ENCODE data around the gene PIEZO2. TPM values are rescaled to one million over a fixed set of nuclear protein-coding genes. Genes with fewer than 3 reads are reported as not detected.
"Not testable (repeated sequence)": the region's sequence is repeated elsewhere in the genome, so short reads cannot be mapped to it uniquely, and the experiment has no call there.

PIEZO2 gene
- 1 to 10 TPM in 1 of 4 donors, under 1 TPM in 3; 0.18 to 3.0 (median 0.21) TPM for total RNA-seq

DNA sequence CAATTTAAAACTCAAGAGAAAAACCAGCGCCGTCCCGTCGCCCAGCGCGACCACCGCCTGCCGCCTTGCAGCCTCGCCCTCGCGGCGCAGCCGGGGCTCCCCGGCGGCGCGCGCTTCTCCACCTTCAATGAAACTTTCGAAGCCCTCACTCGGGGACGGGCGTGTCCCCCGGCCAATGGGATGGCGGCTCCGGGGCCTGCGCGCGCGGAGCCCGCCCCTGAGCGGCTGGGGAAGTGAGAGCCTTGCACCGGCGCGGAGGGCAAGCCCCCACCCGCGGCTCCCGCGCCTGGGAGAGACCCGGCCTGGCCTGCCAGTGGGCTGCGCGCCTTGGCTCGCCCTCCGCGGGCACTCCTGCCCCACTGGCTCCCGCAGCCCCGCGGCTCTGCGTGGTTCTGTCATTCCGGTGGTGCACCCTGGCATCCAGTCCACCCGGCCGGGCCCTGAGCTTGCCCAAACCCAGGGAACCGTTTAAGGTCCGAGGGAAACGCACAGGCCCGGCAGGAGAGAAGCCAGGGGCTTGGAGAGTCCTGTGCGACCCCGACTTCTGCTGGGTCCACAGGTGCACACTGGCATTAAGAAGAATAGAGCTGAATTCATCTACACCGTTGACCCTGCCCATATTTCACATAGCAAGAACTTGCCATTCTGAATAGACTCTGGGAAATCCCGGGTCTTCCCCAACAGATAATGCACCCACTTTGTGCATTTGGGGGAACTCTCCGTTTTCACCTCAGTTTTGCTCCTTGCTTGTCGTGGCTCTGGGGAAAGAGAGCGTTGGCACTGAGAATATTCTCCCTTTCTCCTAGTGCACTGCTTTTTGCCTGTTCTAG is at the start of gene PIEZO2:
TSS of gene PIEZO2 (minus strand) at position 129 of the 830 bp plus-strand sequence. CDS start 981 bp downstream, outside the sequence.
- TF ChIP-seq, protein P1, sequence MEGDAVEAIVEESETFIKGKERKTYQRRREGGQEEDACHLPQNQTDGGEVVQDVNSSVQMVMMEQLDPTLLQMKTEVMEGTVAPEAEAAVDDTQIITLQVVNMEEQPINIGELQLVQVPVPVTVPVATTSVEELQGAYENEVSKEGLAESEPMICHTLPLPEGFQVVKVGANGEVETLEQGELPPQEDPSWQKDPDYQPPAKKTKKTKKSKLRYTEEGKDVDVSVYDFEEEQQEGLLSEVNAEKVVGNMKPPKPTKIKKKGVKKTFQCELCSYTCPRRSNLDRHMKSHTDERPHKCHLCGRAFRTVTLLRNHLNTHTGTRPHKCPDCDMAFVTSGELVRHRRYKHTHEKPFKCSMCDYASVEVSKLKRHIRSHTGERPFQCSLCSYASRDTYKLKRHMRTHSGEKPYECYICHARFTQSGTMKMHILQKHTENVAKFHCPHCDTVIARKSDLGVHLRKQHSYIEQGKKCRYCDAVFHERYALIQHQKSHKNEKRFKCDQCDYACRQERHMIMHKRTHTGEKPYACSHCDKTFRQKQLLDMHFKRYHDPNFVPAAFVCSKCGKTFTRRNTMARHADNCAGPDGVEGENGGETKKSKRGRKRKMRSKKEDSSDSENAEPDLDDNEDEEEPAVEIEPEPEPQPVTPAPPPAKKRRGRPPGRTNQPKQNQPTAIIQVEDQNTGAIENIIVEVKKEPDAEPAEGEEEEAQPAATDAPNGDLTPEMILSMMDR (IDR thresholded peaks at IDR 0.05 in 4 of 5, conservative IDR thresholded peaks at IDR 0.05 in 1 of 5): no peak
- peak in 1 of 2 donors; percentile 24 for TF ChIP-seq POLR2A (IDR thresholded peaks at IDR 0.05)
- Histone ChIP-seq H3K9me3 (no peaks in the 10 kb centered on the region), H3K27me3 (peaks cover 6 to 18% (median 15%) of the 10 kb centered on the region in 3 donors), H3K27ac (no peak within 1 kb of the TSS), H3K4me1 (peaks cover 0 to 6% of the 10 kb centered on the region in 2 donors), H3K36me3 (no peaks in the 10 kb centered on the region), H3K4me3 (peak within 1 kb of the TSS; percentile 53 to 63 (median 62))
- in situ Hi-C loops (cut with MboI; ENCODE audit: low sequenced_read_pairs in 4 of 4) (loop anchor here (5.0 to 25.0 kb wide), 4 partner anchors 287 to 595 kb away; no protein-coding TSS in a partner anchor), intact Hi-C loops (cut with DNase I; ENCODE audit: low total_unique reads) (loop anchor here (2.0 kb wide), 2 partner anchors 53 to 589 kb away; no protein-coding TSS in a partner anchor)
- DNase-seq: peak; percentile 17 to 57
- ATAC-seq: peak; percentile 80 to 82

DNA sequence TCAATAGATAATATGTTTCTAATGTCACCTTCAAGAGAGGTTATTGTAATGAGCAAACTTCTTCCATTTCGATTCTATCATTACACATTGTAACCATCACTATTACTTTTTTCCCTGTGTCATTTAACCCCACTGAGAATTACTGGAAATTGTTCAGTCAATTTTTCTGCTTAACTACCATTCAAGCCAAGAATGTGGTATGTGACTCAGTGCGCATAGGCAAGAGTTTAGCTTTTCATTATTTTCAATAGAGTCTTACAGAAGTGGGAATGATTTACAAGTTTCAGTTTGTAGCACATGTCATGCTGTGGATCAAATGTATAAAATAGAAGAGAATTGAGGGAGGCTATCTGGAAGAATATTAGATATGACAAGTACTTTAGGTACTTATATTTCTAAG is 34.3 kb upstream of the PIEZO2 start:
- intact Hi-C loops (cut with DNase I; ENCODE audit: low total_unique reads): no loop called here
- Histone ChIP-seq H3K4me1 (peaks cover 15 to 17% of the 10 kb centered on the region in 2 donors), H3K27me3 (no peaks in the 10 kb centered on the region), H3K36me3 (no peaks in the 10 kb centered on the region), H3K27ac (no peak overlapping the region), H3K4me3 (no peak overlapping the region), H3K9me3 (no peaks in the 10 kb centered on the region)
- ATAC-seq (no peak), DNase-seq (no peak)
- TF ChIP-seq POLR2A (IDR thresholded peaks at IDR 0.05): no peak
- in situ Hi-C loops (cut with MboI; ENCODE audit: low sequenced_read_pairs in 4 of 4): loop anchor here in 1 of 4 donors (25.0 kb wide), 1 partner anchor 679 kb away; the partner anchor contains the start of gene CHMP1B

DNA sequence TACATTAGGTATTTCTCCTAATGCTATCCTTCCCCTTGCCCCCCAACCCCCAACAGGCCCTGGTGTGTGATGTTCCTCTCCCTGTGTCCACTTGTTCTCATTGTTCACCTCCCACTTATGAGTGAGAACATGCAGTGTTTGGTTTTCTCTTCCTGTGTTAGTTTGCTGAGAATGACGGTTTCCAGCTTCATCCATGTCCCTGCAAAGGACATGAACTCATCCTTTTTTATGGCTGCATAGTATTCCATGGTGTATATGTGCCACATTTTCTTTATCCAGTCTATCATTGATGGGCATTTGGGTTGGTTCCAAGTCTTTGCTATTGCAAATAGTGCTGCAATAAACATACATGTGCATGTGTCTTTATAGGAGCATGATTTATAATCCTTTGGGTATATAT is 32.3 kb upstream of the PIEZO2 start:
- DNase-seq; H3K36me3 ChIP-seq; H3K27me3 ChIP-seq; H3K4me3 ChIP-seq; intact Hi-C loops (cut with DNase I; ENCODE audit: low total_unique reads); ATAC-seq; H3K27ac ChIP-seq; H3K9me3 ChIP-seq: not testable (repeated sequence)
- in situ Hi-C loops (cut with MboI; ENCODE audit: low sequenced_read_pairs in 4 of 4): loop anchor here in 1 of 4 donors (25.0 kb wide), 1 partner anchor 681 kb away; the partner anchor contains the start of gene CHMP1B
- peaks cover 33 to 34% of the 10 kb centered on the region in 2 donors for H3K4me1 ChIP-seq

DNA sequence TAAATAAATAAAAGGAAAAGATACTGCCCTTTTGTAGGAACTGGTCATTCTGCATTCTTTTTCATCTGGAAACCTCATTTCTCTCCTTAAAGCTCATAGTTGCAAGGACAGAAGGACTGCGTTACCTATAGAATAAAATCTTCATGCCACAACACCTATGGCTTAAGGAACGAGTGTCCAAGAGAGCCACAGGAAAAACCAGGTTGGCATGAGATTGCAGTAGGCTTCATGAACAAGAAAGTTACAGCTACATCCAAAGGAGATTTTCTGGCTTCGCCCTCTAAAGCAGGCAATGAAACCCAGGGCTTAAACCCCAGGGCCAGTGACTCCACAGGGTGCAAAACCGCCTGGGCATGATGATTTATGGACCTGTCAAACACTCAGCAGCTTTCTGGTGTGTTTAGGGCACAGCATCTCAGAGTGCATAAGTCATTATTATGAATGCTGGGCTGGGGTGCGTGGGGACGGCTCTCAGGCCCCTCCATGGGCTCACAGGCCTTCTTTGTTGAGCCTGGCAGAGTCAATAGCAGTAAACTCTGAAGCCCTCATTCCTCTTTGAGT is 30.7 kb upstream of the PIEZO2 start:
- Histone ChIP-seq H3K27me3 (no peaks in the 10 kb centered on the region), H3K36me3 (no peaks in the 10 kb centered on the region), H3K9me3 (no peaks in the 10 kb centered on the region), H3K4me1 (peaks cover 45 to 48% of the 10 kb centered on the region in 2 donors), H3K4me3 (peak overlapping the region in 2 of 4 donors; percentile 22 to 32), H3K27ac (peak overlapping the region; percentile 88 to 94 (median 91))
- intact Hi-C loops (cut with DNase I; ENCODE audit: low total_unique reads) (loop anchor here (5.0 to 10.0 kb wide), 3 partner anchors 335 to 1197 kb away; partner anchors contain the start of genes AFG3L2 and CHMP1B), in situ Hi-C loops (cut with MboI; ENCODE audit: low sequenced_read_pairs in 4 of 4) (loop anchor here in 1 of 4 donors (10.0 to 25.0 kb wide), 2 partner anchors 335 to 682 kb away; partner anchors contain the start of gene CHMP1B)
- DNase-seq (peak in 1 of 2 donors; percentile 18), ATAC-seq (no peak)
- TF ChIP-seq, protein P1 (IDR thresholded peaks at IDR 0.05 in 4 of 5, conservative IDR thresholded peaks at IDR 0.05 in 1 of 5): no peak
- no peak for TF ChIP-seq POLR2A (IDR thresholded peaks at IDR 0.05)

DNA sequence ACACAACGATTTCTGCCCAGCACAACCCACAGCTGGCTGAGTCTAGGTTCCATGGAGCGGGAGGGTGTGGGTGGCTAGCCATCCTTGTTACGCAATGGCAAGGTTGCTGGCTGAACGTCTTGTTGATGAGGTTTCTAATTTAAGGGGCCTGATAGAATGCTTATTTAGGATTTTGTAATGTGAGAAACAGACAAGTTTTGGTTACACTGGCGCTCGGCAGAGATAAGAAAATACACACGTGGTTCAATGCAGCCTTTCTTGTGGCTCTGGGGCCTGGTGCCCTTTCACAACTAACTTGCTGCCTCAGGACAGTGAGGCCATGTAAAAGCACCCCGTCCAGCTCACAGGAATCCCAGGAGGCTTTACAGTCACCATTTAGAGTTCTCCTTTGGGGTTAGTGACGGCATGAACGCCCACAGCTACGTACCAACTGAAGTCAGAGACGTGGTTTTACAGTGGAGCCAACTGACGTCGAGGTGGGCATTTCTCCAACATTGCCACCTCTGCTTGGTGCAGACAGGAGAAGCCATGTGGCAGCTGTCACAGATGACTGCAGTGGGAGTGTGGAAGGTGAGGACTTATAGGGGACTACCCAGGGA is 29.7 kb upstream of the PIEZO2 start:
- in situ Hi-C loops (cut with MboI; ENCODE audit: low sequenced_read_pairs in 4 of 4): loop anchor here in 1 of 4 donors (10.0 to 25.0 kb wide), 2 partner anchors 336 to 683 kb away; partner anchors contain the start of gene CHMP1B
- H3K4me3 ChIP-seq: peak overlapping the region; percentile 13 to 32 (median 22)

More for the DNA sequence above, 29.7 kb upstream of the PIEZO2 start:
- TF ChIP-seq, protein P1 (IDR thresholded peaks at IDR 0.05 in 4 of 5, conservative IDR thresholded peaks at IDR 0.05 in 1 of 5): no peak
- TF ChIP-seq POLR2A (IDR thresholded peaks at IDR 0.05): peak in 1 of 2 donors; percentile 41
- no peaks in the 10 kb centered on the region for H3K36me3 ChIP-seq
- H3K27ac ChIP-seq: peak overlapping the region; percentile 88 to 94 (median 91)
- peak; percentile 88 for ATAC-seq
- intact Hi-C loops (cut with DNase I; ENCODE audit: low total_unique reads): loop anchor here (1.0 to 10.0 kb wide), 4 partner anchors 187 to 1198 kb away; partner anchors contain the start of genes AFG3L2 and CHMP1B
- peak; percentile 86 to 92 for DNase-seq
- H3K4me1 ChIP-seq: peaks cover 45 to 48% of the 10 kb centered on the region in 2 donors
- no peaks in the 10 kb centered on the region for H3K9me3 ChIP-seq
- H3K27me3 ChIP-seq: no peaks in the 10 kb centered on the region
